ENCODE results near the gene NTPCR.

GRCh38 chr1:232921381-232921780 is 29.0 kb upstream of the NTPCR start:
- TF ChIP-seq CTCF (IDR thresholded peaks at IDR 0.05) (no peak), POLR2AphosphoS5 (IDR thresholded peaks at IDR 0.05) (no peak), POLR2A (IDR thresholded peaks at IDR 0.05) (no peak)

All from gastroesophageal sphincter (tissue), 3 donors.